ENCODE measurements around the gene PTRH1. TPM values are rescaled to one million over a fixed set of nuclear protein-coding genes. Genes with fewer than 3 reads are reported as not detected.
A peak's percentile ranks its signal among the peaks of the same experiment; 100 is the strongest.

Gene PTRH1
- total and polyA plus RNA-seq, 10 of the 15 experiments (the other 5 are each of a cell fraction or from before 2014, with no cell fraction given), result 0.69 to 38.4 (median 10.2) TPM

DNA sequence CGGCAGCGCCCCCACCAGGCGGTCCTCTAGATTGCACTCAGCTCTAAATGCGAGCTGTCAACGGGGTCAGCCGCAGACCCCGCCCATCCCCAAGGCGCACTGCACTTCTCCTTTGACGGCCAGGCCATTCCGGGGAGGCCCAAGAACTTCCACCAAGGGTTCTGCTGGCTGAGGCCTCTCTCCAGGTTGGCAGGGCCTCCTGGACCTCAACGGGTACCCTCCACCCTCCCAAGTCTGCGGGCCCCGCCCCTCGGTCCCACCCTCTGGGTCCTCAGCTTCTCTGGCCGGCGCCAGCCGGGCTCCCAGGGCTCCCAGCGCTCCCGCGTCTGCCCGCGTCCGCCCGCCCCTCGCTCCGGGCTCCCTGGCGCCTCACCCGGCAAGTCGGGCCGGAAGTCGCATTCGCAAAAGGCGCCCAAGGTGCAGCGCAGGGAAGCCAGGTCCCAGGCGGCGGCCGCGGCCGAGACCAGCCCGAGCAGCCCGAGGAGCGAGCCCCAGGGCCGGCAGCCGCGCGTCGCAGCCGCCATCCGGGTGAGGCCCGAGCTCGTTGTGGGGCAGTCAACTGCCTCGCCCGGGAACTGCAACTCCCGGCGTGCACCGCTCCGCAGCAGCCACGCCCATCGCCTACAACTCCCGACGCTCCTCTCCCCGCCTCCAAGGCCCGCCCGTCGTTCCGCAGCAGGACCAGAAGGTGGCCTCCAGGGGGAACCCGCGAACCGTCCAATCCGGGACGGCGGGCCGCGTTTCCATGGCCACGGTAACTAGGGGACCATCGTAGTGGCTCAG, 19.5 kb upstream of the PTRH1 start, which contains the start of gene TOR2A (continued):
- TF ChIP-seq, protein P1, sequence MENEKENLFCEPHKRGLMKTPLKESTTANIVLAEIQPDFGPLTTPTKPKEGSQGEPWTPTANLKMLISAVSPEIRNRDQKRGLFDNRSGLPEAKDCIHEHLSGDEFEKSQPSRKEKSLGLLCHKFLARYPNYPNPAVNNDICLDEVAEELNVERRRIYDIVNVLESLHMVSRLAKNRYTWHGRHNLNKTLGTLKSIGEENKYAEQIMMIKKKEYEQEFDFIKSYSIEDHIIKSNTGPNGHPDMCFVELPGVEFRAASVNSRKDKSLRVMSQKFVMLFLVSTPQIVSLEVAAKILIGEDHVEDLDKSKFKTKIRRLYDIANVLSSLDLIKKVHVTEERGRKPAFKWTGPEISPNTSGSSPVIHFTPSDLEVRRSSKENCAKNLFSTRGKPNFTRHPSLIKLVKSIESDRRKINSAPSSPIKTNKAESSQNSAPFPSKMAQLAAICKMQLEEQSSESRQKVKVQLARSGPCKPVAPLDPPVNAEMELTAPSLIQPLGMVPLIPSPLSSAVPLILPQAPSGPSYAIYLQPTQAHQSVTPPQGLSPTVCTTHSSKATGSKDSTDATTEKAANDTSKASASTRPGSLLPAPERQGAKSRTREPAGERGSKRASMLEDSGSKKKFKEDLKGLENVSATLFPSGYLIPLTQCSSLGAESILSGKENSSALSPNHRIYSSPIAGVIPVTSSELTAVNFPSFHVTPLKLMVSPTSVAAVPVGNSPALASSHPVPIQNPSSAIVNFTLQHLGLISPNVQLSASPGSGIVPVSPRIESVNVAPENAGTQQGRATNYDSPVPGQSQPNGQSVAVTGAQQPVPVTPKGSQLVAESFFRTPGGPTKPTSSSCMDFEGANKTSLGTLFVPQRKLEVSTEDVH (IDR thresholded peaks at IDR 0.05; ENCODE audit: low read depth, partially characterized antibody), result no peak
- TF ChIP-seq, protein P2, sequence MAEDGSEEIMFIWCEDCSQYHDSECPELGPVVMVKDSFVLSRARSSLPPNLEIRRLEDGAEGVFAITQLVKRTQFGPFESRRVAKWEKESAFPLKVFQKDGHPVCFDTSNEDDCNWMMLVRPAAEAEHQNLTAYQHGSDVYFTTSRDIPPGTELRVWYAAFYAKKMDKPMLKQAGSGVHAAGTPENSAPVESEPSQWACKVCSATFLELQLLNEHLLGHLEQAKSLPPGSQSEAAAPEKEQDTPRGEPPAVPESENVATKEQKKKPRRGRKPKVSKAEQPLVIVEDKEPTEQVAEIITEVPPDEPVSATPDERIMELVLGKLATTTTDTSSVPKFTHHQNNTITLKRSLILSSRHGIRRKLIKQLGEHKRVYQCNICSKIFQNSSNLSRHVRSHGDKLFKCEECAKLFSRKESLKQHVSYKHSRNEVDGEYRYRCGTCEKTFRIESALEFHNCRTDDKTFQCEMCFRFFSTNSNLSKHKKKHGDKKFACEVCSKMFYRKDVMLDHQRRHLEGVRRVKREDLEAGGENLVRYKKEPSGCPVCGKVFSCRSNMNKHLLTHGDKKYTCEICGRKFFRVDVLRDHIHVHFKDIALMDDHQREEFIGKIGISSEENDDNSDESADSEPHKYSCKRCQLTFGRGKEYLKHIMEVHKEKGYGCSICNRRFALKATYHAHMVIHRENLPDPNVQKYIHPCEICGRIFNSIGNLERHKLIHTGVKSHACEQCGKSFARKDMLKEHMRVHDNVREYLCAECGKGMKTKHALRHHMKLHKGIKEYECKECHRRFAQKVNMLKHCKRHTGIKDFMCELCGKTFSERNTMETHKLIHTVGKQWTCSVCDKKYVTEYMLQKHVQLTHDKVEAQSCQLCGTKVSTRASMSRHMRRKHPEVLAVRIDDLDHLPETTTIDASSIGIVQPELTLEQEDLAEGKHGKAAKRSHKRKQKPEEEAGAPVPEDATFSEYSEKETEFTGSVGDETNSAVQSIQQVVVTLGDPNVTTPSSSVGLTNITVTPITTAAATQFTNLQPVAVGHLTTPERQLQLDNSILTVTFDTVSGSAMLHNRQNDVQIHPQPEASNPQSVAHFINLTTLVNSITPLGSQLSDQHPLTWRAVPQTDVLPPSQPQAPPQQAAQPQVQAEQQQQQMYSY (CRISPR knock-in tag; IDR thresholded peaks at IDR 0.05), result no peak
- TF ChIP-seq TCF3 (IDR thresholded peaks at IDR 0.05; ENCODE audit: borderline replicate concordance, insufficient read depth, low read depth, low read length) (0 out of 2 replicates have a peak, but pooled peaks have one; percentile 23), NBN (IDR thresholded peaks at IDR 0.05) (peak; percentile 37), HDGF (IDR thresholded peaks at IDR 0.05) (0 out of 2 replicates have a peak, but pooled peaks have one; percentile 25), POLR2A (IDR thresholded peaks at IDR 0.05; ENCODE audit: low read depth, low read length) (peak; percentile 93), POLR2AphosphoS2 (IDR thresholded peaks at IDR 0.05; ENCODE audit: low read depth, low read length) (no peak), ZBED1 (IDR thresholded peaks at IDR 0.05; ENCODE audit: borderline replicate concordance) (no peak), RAD51 (IDR thresholded peaks at IDR 0.05) (no peak), TCF7 (IDR thresholded peaks at IDR 0.05; ENCODE audit: borderline replicate concordance) (no peak), JUND (IDR thresholded peaks at IDR 0.05; ENCODE audit: low read depth, low read length) (0 out of 2 replicates have a peak, but pooled peaks have one; percentile 55), NFXL1 (IDR thresholded peaks at IDR 0.05; ENCODE audit: borderline replicate concordance) (no peak), SRF (IDR thresholded peaks at IDR 0.05; ENCODE audit: low read depth in 2 of 2, low read length in 2 of 2) (0 out of 4 replicates have a peak, but pooled peaks of 1 of the 2 experiments have one; percentile 14), MXI1 (IDR thresholded peaks at IDR 0.05; ENCODE audit: low read depth, low read length) (peak; percentile 98), IKZF2 (IDR thresholded peaks at IDR 0.05) (no peak), MTA3 (IDR thresholded peaks at IDR 0.05; ENCODE audit: borderline replicate concordance, low read length) (no peak), SMAD5 (IDR thresholded peaks at IDR 0.05; ENCODE audit: low read depth) (no peak)
- TF ChIP-seq, protein P3, sequence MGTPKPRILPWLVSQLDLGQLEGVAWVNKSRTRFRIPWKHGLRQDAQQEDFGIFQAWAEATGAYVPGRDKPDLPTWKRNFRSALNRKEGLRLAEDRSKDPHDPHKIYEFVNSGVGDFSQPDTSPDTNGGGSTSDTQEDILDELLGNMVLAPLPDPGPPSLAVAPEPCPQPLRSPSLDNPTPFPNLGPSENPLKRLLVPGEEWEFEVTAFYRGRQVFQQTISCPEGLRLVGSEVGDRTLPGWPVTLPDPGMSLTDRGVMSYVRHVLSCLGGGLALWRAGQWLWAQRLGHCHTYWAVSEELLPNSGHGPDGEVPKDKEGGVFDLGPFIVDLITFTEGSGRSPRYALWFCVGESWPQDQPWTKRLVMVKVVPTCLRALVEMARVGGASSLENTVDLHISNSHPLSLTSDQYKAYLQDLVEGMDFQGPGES (IDR thresholded peaks at IDR 0.05), result 0 out of 2 replicates have a peak, but pooled peaks have one; percentile 37
- TF ChIP-seq, protein P4, sequence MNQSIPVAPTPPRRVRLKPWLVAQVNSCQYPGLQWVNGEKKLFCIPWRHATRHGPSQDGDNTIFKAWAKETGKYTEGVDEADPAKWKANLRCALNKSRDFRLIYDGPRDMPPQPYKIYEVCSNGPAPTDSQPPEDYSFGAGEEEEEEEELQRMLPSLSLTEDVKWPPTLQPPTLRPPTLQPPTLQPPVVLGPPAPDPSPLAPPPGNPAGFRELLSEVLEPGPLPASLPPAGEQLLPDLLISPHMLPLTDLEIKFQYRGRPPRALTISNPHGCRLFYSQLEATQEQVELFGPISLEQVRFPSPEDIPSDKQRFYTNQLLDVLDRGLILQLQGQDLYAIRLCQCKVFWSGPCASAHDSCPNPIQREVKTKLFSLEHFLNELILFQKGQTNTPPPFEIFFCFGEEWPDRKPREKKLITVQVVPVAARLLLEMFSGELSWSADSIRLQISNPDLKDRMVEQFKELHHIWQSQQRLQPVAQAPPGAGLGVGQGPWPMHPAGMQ (IDR thresholded peaks at IDR 0.05; ENCODE audit: borderline replicate concordance), result no peak
- TF ChIP-seq, protein P5, sequence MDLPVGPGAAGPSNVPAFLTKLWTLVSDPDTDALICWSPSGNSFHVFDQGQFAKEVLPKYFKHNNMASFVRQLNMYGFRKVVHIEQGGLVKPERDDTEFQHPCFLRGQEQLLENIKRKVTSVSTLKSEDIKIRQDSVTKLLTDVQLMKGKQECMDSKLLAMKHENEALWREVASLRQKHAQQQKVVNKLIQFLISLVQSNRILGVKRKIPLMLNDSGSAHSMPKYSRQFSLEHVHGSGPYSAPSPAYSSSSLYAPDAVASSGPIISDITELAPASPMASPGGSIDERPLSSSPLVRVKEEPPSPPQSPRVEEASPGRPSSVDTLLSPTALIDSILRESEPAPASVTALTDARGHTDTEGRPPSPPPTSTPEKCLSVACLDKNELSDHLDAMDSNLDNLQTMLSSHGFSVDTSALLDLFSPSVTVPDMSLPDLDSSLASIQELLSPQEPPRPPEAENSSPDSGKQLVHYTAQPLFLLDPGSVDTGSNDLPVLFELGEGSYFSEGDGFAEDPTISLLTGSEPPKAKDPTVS (IDR thresholded peaks at IDR 0.05; ENCODE audit: low read depth, low read length), result peak; percentile 34; the same call in 1 of the 2 replicates

All from GM12878 (cell line).